ENCODE results near the gene CCDC88B. TPM values are rescaled to one million over a fixed set of nuclear protein-coding genes. Genes with fewer than 3 reads are reported as not detected.
A peak's percentile ranks its signal among the peaks of the same experiment; 100 is the strongest.

Gene CCDC88B
- total and polyA plus RNA-seq, 9 of the 15 experiments (the other 6 are each of a cell fraction or from before 2014, with no cell fraction given) = 0.13 to 18.1 (median 7.9) TPM

GRCh38 chr11:64317325-64317960, 22.6 kb upstream of the CCDC88B start, which contains the start of gene TRMT112 (continued):
- TF ChIP-seq E2F1 (CRISPR knock-in tag; IDR thresholded peaks at IDR 0.05) (0 out of 2 replicates have a peak, but pooled peaks have one; percentile 20), E2F5 (CRISPR knock-in tag; IDR thresholded peaks at IDR 0.05) (no peak), HDAC1 (IDR thresholded peaks at IDR 0.05) (peak in 1 of 2 experiments; percentile 91; a peak in 2 of 4 replicates), ZNF398 (CRISPR knock-in tag; IDR thresholded peaks at IDR 0.05) (no peak), C11orf30 (IDR thresholded peaks at IDR 0.05; ENCODE audit: low read depth) (peak; percentile 97), HOXB6 (CRISPR knock-in tag; IDR thresholded peaks at IDR 0.05; ENCODE audit: borderline replicate concordance) (no peak), JUN (IDR thresholded peaks at IDR 0.05; ENCODE audit: borderline replicate concordance, low read depth, low read length) (peak; percentile 39; the same call in 1 of the 2 replicates), JUN (CRISPR knock-in tag; IDR thresholded peaks at IDR 0.05; ENCODE audit: borderline replicate concordance) (no peak), DIDO1 (tag; IDR thresholded peaks at IDR 0.05; ENCODE audit: low read depth) (0 out of 2 replicates have a peak, but pooled peaks have one; percentile 40), CUX1 (CRISPR knock-in tag; IDR thresholded peaks at IDR 0.05) (0 out of 2 replicates have a peak, but pooled peaks have one; percentile 35), ELF1 (tag; IDR thresholded peaks at IDR 0.05) (peak; percentile 98), ELF2 (CRISPR knock-in tag; IDR thresholded peaks at IDR 0.05) (peak; percentile 8), SIRT6 (IDR thresholded peaks at IDR 0.05; ENCODE audit: low read depth, low read length) (no peak), SAP30 (IDR thresholded peaks at IDR 0.05; ENCODE audit: borderline replicate concordance, insufficient read depth, low read depth, low read length, poor library complexity, severe bottlenecking) (peak; percentile 74), OTX1 (CRISPR knock-in tag; IDR thresholded peaks at IDR 0.05) (peak; percentile 4; the same call in 1 of the 2 replicates), CHCHD3 (CRISPR knock-in tag; IDR thresholded peaks at IDR 0.05) (0 out of 2 replicates have a peak, but pooled peaks have one; percentile 22), CBFA2T3 (IDR thresholded peaks at IDR 0.05) (no peak), ATF1 (CRISPR knock-in tag; IDR thresholded peaks at IDR 0.05) (no peak), ATF1 (tag; IDR thresholded peaks at IDR 0.05) (peak; percentile 91), ZBED1 (IDR thresholded peaks at IDR 0.05) (peak; percentile 50; the same call in 1 of the 2 replicates)
